ENCODE measurements around the gene SETD2. TPM values are rescaled to one million over a fixed set of nuclear protein-coding genes. Genes with fewer than 3 reads are reported as not detected.

SETD2 gene
- total and polyA plus RNA-seq, 2 donors (not counting 1 experiment from before 2014, with no cell fraction given): 22.6 to 91.4 TPM

DNA sequence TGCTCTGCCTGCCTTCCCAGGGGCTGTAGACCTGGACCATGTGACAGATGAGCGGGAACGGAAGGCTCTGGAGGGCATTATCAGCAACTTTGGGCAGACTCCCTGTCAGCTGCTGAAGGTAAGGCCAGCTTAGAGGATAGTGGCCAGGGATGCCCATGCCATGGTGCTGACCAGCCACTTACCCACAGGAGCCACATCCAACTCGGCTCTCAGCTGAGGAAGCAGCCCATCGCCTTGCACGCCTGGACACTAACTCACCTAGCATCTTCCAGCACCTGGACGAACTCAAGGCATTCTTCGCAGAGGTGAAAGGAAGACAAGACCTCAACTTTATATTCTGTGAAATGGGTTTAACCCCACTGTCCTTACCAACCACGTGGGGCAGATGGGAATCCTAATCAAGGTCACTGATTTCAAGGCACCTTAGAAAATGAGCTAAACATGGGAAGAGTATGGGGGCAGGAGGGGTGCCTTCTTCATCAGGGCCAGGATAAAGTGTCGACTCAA, 157.7 kb downstream of the SETD2 start:
- Histone ChIP-seq H3K27me3 (replicated peaks in 1 of 4; ENCODE audit: control extremely low read depth in 1 of 4, control insufficient read depth in 3 of 4, insufficient read depth in 4 of 4, low read length in 3 of 4) (no peaks in the 10 kb centered on the region), H3K79me2 (ENCODE audit: control insufficient read depth, insufficient read depth, low read length) (no peaks in the 10 kb centered on the region), H3K9me3 (ENCODE audit: control extremely low read depth in 1 of 3, control insufficient read depth in 2 of 3, insufficient read depth in 1 of 3, low read length in 2 of 3) (no peaks in the 10 kb centered on the region), H2AFZ (ENCODE audit: insufficient read depth, low read depth, low read length, poor library complexity, severe bottlenecking) (no peak overlapping the region), H3K4me2 (replicated peaks; ENCODE audit: low read depth, low read length, poor library complexity, severe bottlenecking) (no peak overlapping the region), H3K36me3 (replicated peaks in 1 of 2; ENCODE audit: control extremely low read depth in 1 of 2, control insufficient read depth in 1 of 2, extremely low read depth in 1 of 2, insufficient read depth in 2 of 2, low read length in 1 of 2) (peaks cover 0 to 50% of the 10 kb centered on the region in 2 experiments), H4K20me1 (ENCODE audit: control insufficient read depth, insufficient read depth, low read length, poor library complexity, severe bottlenecking) (no peaks in the 10 kb centered on the region), H3K9ac (ENCODE audit: low read length) (no peak overlapping the region), H3K4me1 (ENCODE audit: control insufficient read depth in 2 of 2, insufficient read depth in 2 of 2, low read length in 2 of 2) (peaks cover 6 to 17% of the 10 kb centered on the region in 2 donors), H3K27ac (ENCODE audit: low read length in 2 of 2) (no peak overlapping the region), H3K4me3 (ENCODE audit: control extremely low read depth in 1 of 5, extremely low read depth in 1 of 5, insufficient read depth in 1 of 5, low read depth in 2 of 5, low read length in 4 of 5) (no peak overlapping the region)
- no peaks in the 10 kb centered on the region for H3K27me3 Mint-ChIP-seq
- no peak overlapping the region for H3K4me3 Mint-ChIP-seq
- no peaks in the 10 kb centered on the region for H3K9me3 Mint-ChIP-seq (ENCODE audit: insufficient read depth)
- TF ChIP-seq, protein P1, sequence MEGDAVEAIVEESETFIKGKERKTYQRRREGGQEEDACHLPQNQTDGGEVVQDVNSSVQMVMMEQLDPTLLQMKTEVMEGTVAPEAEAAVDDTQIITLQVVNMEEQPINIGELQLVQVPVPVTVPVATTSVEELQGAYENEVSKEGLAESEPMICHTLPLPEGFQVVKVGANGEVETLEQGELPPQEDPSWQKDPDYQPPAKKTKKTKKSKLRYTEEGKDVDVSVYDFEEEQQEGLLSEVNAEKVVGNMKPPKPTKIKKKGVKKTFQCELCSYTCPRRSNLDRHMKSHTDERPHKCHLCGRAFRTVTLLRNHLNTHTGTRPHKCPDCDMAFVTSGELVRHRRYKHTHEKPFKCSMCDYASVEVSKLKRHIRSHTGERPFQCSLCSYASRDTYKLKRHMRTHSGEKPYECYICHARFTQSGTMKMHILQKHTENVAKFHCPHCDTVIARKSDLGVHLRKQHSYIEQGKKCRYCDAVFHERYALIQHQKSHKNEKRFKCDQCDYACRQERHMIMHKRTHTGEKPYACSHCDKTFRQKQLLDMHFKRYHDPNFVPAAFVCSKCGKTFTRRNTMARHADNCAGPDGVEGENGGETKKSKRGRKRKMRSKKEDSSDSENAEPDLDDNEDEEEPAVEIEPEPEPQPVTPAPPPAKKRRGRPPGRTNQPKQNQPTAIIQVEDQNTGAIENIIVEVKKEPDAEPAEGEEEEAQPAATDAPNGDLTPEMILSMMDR (IDR thresholded peaks at IDR 0.05): no peak
- no peak for TF ChIP-seq EZH2 (IDR thresholded peaks at IDR 0.05; ENCODE audit: borderline replicate concordance, insufficient read depth, low read depth, low read length, poor library complexity, severe bottlenecking)
- ChIA-PET CTCF (interaction anchor here (0.6 to 1.0 kb wide), 3 partner anchors 21 to 83 kb away, joined by 3 to 5 read pairs (median 4); no protein-coding TSS in a partner anchor), POLR2A (no interaction called here)
- H3K4me1 Mint-ChIP-seq: peaks cover 10% of the 10 kb centered on the region
- H3K27ac Mint-ChIP-seq: no peak overlapping the region
- intact Hi-C loops (cut with micrococcal nuclease): loop anchor here (5.0 kb wide), 1 partner anchor 314 kb away; the partner anchor contains the start of gene ALS2CL
- ATAC-seq (ENCODE audit: low read depth) (no peak), DNase-seq (no peak)
- WGBS (ENCODE audit: insufficient coverage): 98% methylated on average over 6 of the region's 9 CpGs

Measured in B cell (primary cell).